ENCODE measurements around the gene CENPS. TPM values are rescaled to one million over a fixed set of nuclear protein-coding genes. Genes with fewer than 3 reads are reported as not detected.

The CENPS gene
- total and polyA plus RNA-seq, 7 experiments from 2014 or later = 5.4 to 13.2 (median 9.8) TPM

GRCh38 chr1:10398734-10399443, 31.3 kb upstream of the CENPS start, which contains the start of gene PGD:
Gene PGD, plus strand, starts transcription at chr1:10399064. Its CDS starts 54 bp downstream, at chr1:10399118.
- peaks cover 4 to 8% (median 8%) of the 10 kb centered on the region in 5 donors for H3K36me3 Mint-ChIP-seq
- ChIA-PET POLR2A (interaction anchor here (0.6 to 1.6 kb wide), 7 partner anchors 11 to 712 kb away, joined by 3 to 5 read pairs (median 3); partner anchors contain the start of genes CENPS, KIF1B and PEX14), CTCF (no interaction called here)
- peak within 1 kb of the TSS; percentile 86 for H3K27ac ChIP-seq (ENCODE audit: low read depth, low read length)
- ATAC-seq (peak; percentile 99), DNase-seq (peak; percentile 87 to 98 (median 94))
- peak within 1 kb of the TSS; percentile 95 for H3K4me3 ChIP-seq (ENCODE audit: low read length)
- H3K9me3 Mint-ChIP-seq = peaks cover 0 to 5% (median 0%) of the 10 kb centered on the region in 11 donors
- H3K4me3 Mint-ChIP-seq = peak within 1 kb of the TSS; percentile 87 to 97 (median 96)
- peaks cover 0 to 15% (median 0%) of the 10 kb centered on the region in 3 experiments for H3K36me3 ChIP-seq (ENCODE audit: control insufficient read depth in 2 of 3, insufficient read depth in 3 of 3, low read length in 3 of 3)
- H3K9me3 ChIP-seq (ENCODE audit: control insufficient read depth in 2 of 3, low read length in 3 of 3) = no peaks in the 10 kb centered on the region
- H3K27me3 Mint-ChIP-seq = no peaks in the 10 kb centered on the region
- H3K27ac Mint-ChIP-seq = peak within 1 kb of the TSS; percentile 63 to 94 (median 82)
- H3K27me3 ChIP-seq (ENCODE audit: control insufficient read depth in 2 of 2, insufficient read depth in 2 of 2, low read length in 2 of 2) = no peaks in the 10 kb centered on the region
- intact Hi-C loops (cut with micrococcal nuclease) = loop anchor here (1.0 to 2.0 kb wide), 13 partner anchors 11 to 970 kb away; partner anchors contain the start of genes CENPS (in 1 of the 2), CTNNBIP1 (in 1 of the 2), DFFA (in 1 of the 2) and KIF1B (in 1 of the 2)
- peaks cover 10 to 30% (median 25%) of the 10 kb centered on the region in 7 donors for H3K4me1 Mint-ChIP-seq
- H3K4me1 ChIP-seq (ENCODE audit: control insufficient read depth in 2 of 2, insufficient read depth in 2 of 2, low read length in 2 of 2) = peaks cover 4 to 7% of the 10 kb centered on the region in 2 donors

GRCh38 chr1:10399444-10399941, 30.7 kb upstream of the CENPS start:
- CTCF ChIA-PET = no interaction called here
- H3K27ac Mint-ChIP-seq = peak overlapping the region; percentile 39 to 88 (median 66)
- H3K9me3 Mint-ChIP-seq = no peaks in the 10 kb centered on the region

GRCh38 chr1:10400013-10400412, 30.2 kb upstream of the CENPS start:
- ChIA-PET CTCF (interaction anchor here (1.0 kb wide), 1 partner anchor 190 kb away, joined by 3 read pairs; the partner anchor contains the start of gene KIF1B), POLR2A (no interaction called here)

More at GRCh38 chr1:10399444-10399941, 30.7 kb upstream of the CENPS start:
- H3K4me3 Mint-ChIP-seq = peak overlapping the region; percentile 86 to 97 (median 92)
- Histone ChIP-seq H3K4me3 (ENCODE audit: low read length) (peak overlapping the region; percentile 95), H3K36me3 (ENCODE audit: control insufficient read depth in 2 of 3, insufficient read depth in 3 of 3, low read length in 3 of 3) (peaks cover 0 to 21% (median 0%) of the 10 kb centered on the region in 3 experiments), H3K27me3 (ENCODE audit: control insufficient read depth in 2 of 2, insufficient read depth in 2 of 2, low read length in 2 of 2) (no peaks in the 10 kb centered on the region), H3K27ac (ENCODE audit: low read depth, low read length) (peak overlapping the region; percentile 86), H3K9me3 (ENCODE audit: control insufficient read depth in 2 of 3, low read length in 3 of 3) (no peaks in the 10 kb centered on the region), H3K4me1 (ENCODE audit: control insufficient read depth in 2 of 2, insufficient read depth in 2 of 2, low read length in 2 of 2) (peaks cover 4 to 7% of the 10 kb centered on the region in 2 donors)
- DNase-seq (peak in 1 of 9 donors; percentile 38), ATAC-seq (no peak)
- peaks cover 6 to 12% (median 10%) of the 10 kb centered on the region in 5 donors for H3K36me3 Mint-ChIP-seq
- no peaks in the 10 kb centered on the region for H3K27me3 Mint-ChIP-seq
- POLR2A ChIA-PET = interaction anchor here (1.4 to 1.5 kb wide), 3 partner anchors 18 to 190 kb away, joined by 3 to 5 read pairs (median 3); partner anchors contain the start of genes KIF1B and PEX14
- intact Hi-C loops (cut with micrococcal nuclease) = loop anchor here (1.0 to 2.0 kb wide), 6 partner anchors 15 to 971 kb away; partner anchors contain the start of genes CTNNBIP1 (in 1 of the 2), KIF1B (in 1 of the 2) and UBE4B (in 1 of the 2)
- H3K4me1 Mint-ChIP-seq = peaks cover 10 to 30% (median 25%) of the 10 kb centered on the region in 7 donors

GRCh38 chr1:10401281-10401680, 29.0 kb upstream of the CENPS start:
- Mint-ChIP-seq H3K4me1 (peaks cover 10 to 30% (median 25%) of the 10 kb centered on the region in 7 donors), H3K36me3 (peaks cover 6 to 17% (median 12%) of the 10 kb centered on the region in 5 donors), H3K27ac (peak overlapping the region in 1 of 9 donors; percentile 29), H3K27me3 (no peaks in the 10 kb centered on the region), H3K4me3 (peak overlapping the region in 1 of 10 donors; percentile 87), H3K9me3 (no peaks in the 10 kb centered on the region)
- intact Hi-C loops (cut with micrococcal nuclease) = no loop called here
- H3K9me3 ChIP-seq (ENCODE audit: control insufficient read depth in 2 of 3, low read length in 3 of 3) = no peaks in the 10 kb centered on the region
- H3K27ac ChIP-seq (ENCODE audit: low read depth, low read length) = no peak overlapping the region
- peaks cover 4 to 7% of the 10 kb centered on the region in 2 donors for H3K4me1 ChIP-seq (ENCODE audit: control insufficient read depth in 2 of 2, insufficient read depth in 2 of 2, low read length in 2 of 2)
- no peak overlapping the region for H3K4me3 ChIP-seq (ENCODE audit: low read length)
- ATAC-seq = no peak
- H3K36me3 ChIP-seq (ENCODE audit: control insufficient read depth in 2 of 3, insufficient read depth in 3 of 3, low read length in 3 of 3) = peaks cover 0 to 37% (median under 1%) of the 10 kb centered on the region in 3 experiments
- POLR2A ChIA-PET = no interaction called here
- no peaks in the 10 kb centered on the region for H3K27me3 ChIP-seq (ENCODE audit: control insufficient read depth in 2 of 2, insufficient read depth in 2 of 2, low read length in 2 of 2)
- CTCF ChIA-PET = no interaction called here
- DNase-seq = no peak

More at GRCh38 chr1:10400013-10400412, 30.2 kb upstream of the CENPS start:
- DNase-seq = no peak
- peaks cover 0 to 26% (median 0%) of the 10 kb centered on the region in 3 experiments for H3K36me3 ChIP-seq (ENCODE audit: control insufficient read depth in 2 of 3, insufficient read depth in 3 of 3, low read length in 3 of 3)
- no peaks in the 10 kb centered on the region for H3K27me3 ChIP-seq (ENCODE audit: control insufficient read depth in 2 of 2, insufficient read depth in 2 of 2, low read length in 2 of 2)
- Mint-ChIP-seq H3K27me3 (no peaks in the 10 kb centered on the region), H3K4me3 (peak overlapping the region; percentile 86 to 97 (median 92)), H3K27ac (peak overlapping the region in 7 of 9 donors; percentile 39 to 88 (median 66)), H3K36me3 (peaks cover 6 to 15% (median 12%) of the 10 kb centered on the region in 5 donors), H3K4me1 (peaks cover 10 to 30% (median 25%) of the 10 kb centered on the region in 7 donors), H3K9me3 (no peaks in the 10 kb centered on the region)
- H3K4me3 ChIP-seq (ENCODE audit: low read length) = peak overlapping the region; percentile 95
- intact Hi-C loops (cut with micrococcal nuclease) = no loop called here
- ATAC-seq = no peak
- H3K9me3 ChIP-seq (ENCODE audit: control insufficient read depth in 2 of 3, low read length in 3 of 3) = no peaks in the 10 kb centered on the region
- H3K4me1 ChIP-seq (ENCODE audit: control insufficient read depth in 2 of 2, insufficient read depth in 2 of 2, low read length in 2 of 2) = peaks cover 4 to 7% of the 10 kb centered on the region in 2 donors
- H3K27ac ChIP-seq (ENCODE audit: low read depth, low read length) = peak overlapping the region; percentile 86

GRCh38 chr1:10402729-10403274, 27.4 kb upstream of the CENPS start:
- no peak overlapping the region for H3K27ac Mint-ChIP-seq
- H3K36me3 Mint-ChIP-seq = peaks cover 6 to 29% (median 14%) of the 10 kb centered on the region in 5 donors
- Histone ChIP-seq H3K27me3 (ENCODE audit: control insufficient read depth in 2 of 2, insufficient read depth in 2 of 2, low read length in 2 of 2) (no peaks in the 10 kb centered on the region), H3K27ac (ENCODE audit: low read depth, low read length) (no peak overlapping the region), H3K4me3 (ENCODE audit: low read length) (no peak overlapping the region), H3K36me3 (ENCODE audit: control insufficient read depth in 2 of 3, insufficient read depth in 3 of 3, low read length in 3 of 3) (peaks cover 0 to 52% (median 5%) of the 10 kb centered on the region in 3 experiments), H3K9me3 (ENCODE audit: control insufficient read depth in 2 of 3, low read length in 3 of 3) (no peaks in the 10 kb centered on the region), H3K4me1 (ENCODE audit: control insufficient read depth in 2 of 2, insufficient read depth in 2 of 2, low read length in 2 of 2) (peaks cover 4 to 7% of the 10 kb centered on the region in 2 donors)
- peaks cover 10 to 27% (median 20%) of the 10 kb centered on the region in 7 donors for H3K4me1 Mint-ChIP-seq
- no peaks in the 10 kb centered on the region for H3K9me3 Mint-ChIP-seq
- H3K4me3 Mint-ChIP-seq = no peak overlapping the region
- DNase-seq (no peak), ATAC-seq (no peak)
- ChIA-PET POLR2A (no interaction called here), CTCF (no interaction called here)
- intact Hi-C loops (cut with micrococcal nuclease) = no loop called here
- no peaks in the 10 kb centered on the region for H3K27me3 Mint-ChIP-seq

GRCh38 chr1:10407201-10407600, 23.0 kb upstream of the CENPS start:
- no peaks in the 10 kb centered on the region for H3K27me3 Mint-ChIP-seq
- intact Hi-C loops (cut with micrococcal nuclease) = no loop called here
- Histone ChIP-seq H3K4me3 (ENCODE audit: low read length) (no peak overlapping the region), H3K27ac (ENCODE audit: low read depth, low read length) (no peak overlapping the region), H3K36me3 (ENCODE audit: control insufficient read depth in 2 of 3, insufficient read depth in 3 of 3, low read length in 3 of 3) (peaks cover 0 to 87% (median 18%) of the 10 kb centered on the region in 3 experiments), H3K9me3 (ENCODE audit: control insufficient read depth in 2 of 3, low read length in 3 of 3) (no peaks in the 10 kb centered on the region), H3K4me1 (ENCODE audit: control insufficient read depth in 2 of 2, insufficient read depth in 2 of 2, low read length in 2 of 2) (no peaks in the 10 kb centered on the region), H3K27me3 (ENCODE audit: control insufficient read depth in 2 of 2, insufficient read depth in 2 of 2, low read length in 2 of 2) (no peaks in the 10 kb centered on the region)
- peaks cover 0 to 3% (median 0%) of the 10 kb centered on the region in 7 donors for H3K4me1 Mint-ChIP-seq
- ChIA-PET CTCF (no interaction called here), POLR2A (no interaction called here)
- no peak overlapping the region for H3K27ac Mint-ChIP-seq
- ATAC-seq = no peak
- H3K4me3 Mint-ChIP-seq = no peak overlapping the region
- no peaks in the 10 kb centered on the region for H3K9me3 Mint-ChIP-seq
- peaks cover 14 to 59% (median 30%) of the 10 kb centered on the region in 5 donors for H3K36me3 Mint-ChIP-seq
- no peak for DNase-seq
